ENCODE results near the gene MAD2L2.

GRCh38 chr1:11704194-11704529 lies 23.2 kb upstream of the MAD2L2 start:
- TF ChIP-seq CTCF (IDR thresholded peaks at IDR 0.05) (no peak), POLR2A (IDR thresholded peaks at IDR 0.05) (no peak)
